GM12891 (cell line): Measurements from ENCODE around the gene SLBP.

Source experiments
- POLR2A ChIP-seq: IDR thresholded peaks from 2 replicates; pipeline ENCODE4 v1.6.1; 2011; ENCODE audit warnings: low read depth, low read length, control low read depth
- POLR2AphosphoS5 ChIP-seq: IDR thresholded peaks from 2 replicates; pipeline ENCODE4 v1.6.1; 2011; ENCODE audit warnings: low read depth, low read length, control low read depth
- POU2F2 ChIP-seq: IDR thresholded peaks from 2 replicates; pipeline ENCODE4 v1.6.1; 2011; ENCODE audit warnings: low read depth, mild to moderate bottlenecking, control low read depth, low read length, moderate library complexity
- SPI1 ChIP-seq: IDR thresholded peaks from 2 replicates; pipeline ENCODE4 v1.6.1; 2011; ENCODE audit warnings: low read depth, low read length, control low read depth
- TAF1 ChIP-seq: IDR thresholded peaks from 2 replicates; pipeline ENCODE4 v1.6.1; 2011; ENCODE audit warnings: low read depth, low read length, control low read depth

DNA sequence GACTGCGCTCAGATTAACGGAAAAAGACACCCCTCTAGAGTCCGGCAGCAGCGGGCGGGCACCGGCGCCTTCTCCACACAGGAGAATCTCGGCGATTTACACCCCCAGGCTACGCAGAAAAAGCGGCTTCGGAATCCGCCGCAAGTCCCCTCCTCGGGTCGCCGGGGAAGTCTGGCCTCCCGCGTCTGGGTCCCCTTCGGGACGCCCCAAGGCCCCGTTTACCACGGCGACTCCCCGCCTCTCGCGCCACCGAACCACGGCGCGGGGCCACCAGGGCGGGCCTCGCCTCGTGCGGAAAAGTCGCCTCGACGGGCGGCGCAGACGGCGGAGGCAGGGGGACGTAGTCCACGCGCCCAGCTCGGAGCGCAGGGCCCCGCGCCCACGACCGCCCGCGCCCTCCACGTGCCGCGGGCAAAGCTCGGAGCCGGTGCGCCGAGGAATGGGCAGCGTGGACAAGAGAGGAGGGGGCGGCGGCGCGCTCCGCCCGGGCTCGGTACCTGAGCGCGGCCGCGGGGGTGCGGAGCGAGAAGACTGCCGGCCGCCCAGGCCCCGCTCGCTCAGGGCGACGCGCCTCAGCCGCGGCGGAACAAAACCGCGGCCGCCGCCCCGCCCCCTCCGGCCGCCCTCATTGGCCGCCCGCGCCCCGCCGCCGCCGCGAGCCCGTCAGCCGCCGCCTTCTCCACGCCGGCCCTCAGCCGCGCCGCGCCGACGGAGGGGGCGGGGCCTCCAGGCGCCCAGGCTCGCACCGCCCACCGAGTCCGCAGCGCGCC is 28.2 kb downstream of the SLBP start, which contains the start of gene FAM53A:
- TF ChIP-seq POLR2AphosphoS5 (no peak), POU2F2 (no peak), POLR2A (no peak), TAF1 (no peak), SPI1 (no peak)
